HepG2 (cell line): ENCODE measurements around the gene TBL2. TPM values are rescaled to one million over a fixed set of nuclear protein-coding genes. Genes with fewer than 3 reads are reported as not detected.

Source experiments
- AHR ChIP-seq: IDR thresholded peaks from 2 replicates; pipeline ENCODE4 v1.6.1; 2018; ENCODE audit warnings: missing genetic modification reagents, missing compliant biosample characterization
- CENPT ChIP-seq: sonication (generic); formaldehyde crosslinking; IDR thresholded peaks from 2 replicates; pipeline ENCODE4 v1.8.0; 2022; ENCODE audit warnings: low read depth, mild to moderate bottlenecking, moderate library complexity, missing genetic modification reagents
- DNMT1 ChIP-seq: sonication (generic); formaldehyde crosslinking; IDR thresholded peaks from 2 replicates; pipeline ENCODE4 v1.5.1; 2020; ENCODE audit warnings: mild to moderate bottlenecking, missing genetic modification reagents
- FOXM1 ChIP-seq: sonication (generic); formaldehyde crosslinking; IDR thresholded peaks from 2 replicates; pipeline ENCODE4 v1.5.0; 2020; ENCODE audit warnings: missing genetic modification reagents
- FOXP1 ChIP-seq, 2 experiments: fragments of 450-650 bp in 1 of 2; IDR thresholded peaks; 2 replicates each; pipeline ENCODE4 v1.6.1; 2017 to 2018; ENCODE audit warnings: antibody characterized with exemption in 1 of 2
- HIC2 ChIP-seq: sonication (generic); formaldehyde crosslinking; IDR thresholded peaks from 2 replicates; pipeline ENCODE4 v1.9.0; 2022; ENCODE audit warnings: low read depth, missing genetic modification reagents
- HNRNPLL ChIP-seq: fragments of 200-400 bp; formaldehyde crosslinking; IDR thresholded peaks from 2 replicates; pipeline ENCODE4 v1.6.1; 2017; ENCODE audit warnings: mild to moderate bottlenecking, low read depth, low read length; ENCODE audit not compliant: poor library complexity, severe bottlenecking
- IKZF1 ChIP-seq: fragments of 450-650 bp; IDR thresholded peaks from 2 replicates; pipeline ENCODE4 v1.7.1; 2016
- KDM5A ChIP-seq: fragments of 200-600 bp; sonication (generic); IDR thresholded peaks from 2 replicates; pipeline ENCODE4 v1.7.0; 2018; ENCODE audit warnings: antibody characterized with exemption, mild to moderate bottlenecking, low read length, borderline replicate concordance
- PRDM15 ChIP-seq: sonication (generic); formaldehyde crosslinking; IDR thresholded peaks from 2 replicates; pipeline ENCODE4 v1.4.0; 2020; ENCODE audit warnings: missing genetic modification reagents
- ZBTB46 ChIP-seq: sonication (generic); formaldehyde crosslinking; IDR thresholded peaks from 2 replicates; pipeline ENCODE4 v1.4.0; 2020; ENCODE audit warnings: mild to moderate bottlenecking, missing genetic modification reagents, borderline replicate concordance
- ZBTB7A ChIP-seq: sonication (generic); formaldehyde crosslinking; IDR thresholded peaks from 2 replicates; pipeline ENCODE4 v1.8.0; 2022; ENCODE audit warnings: mild to moderate bottlenecking, missing genetic modification reagents
- ZHX1 ChIP-seq: sonication (generic); formaldehyde crosslinking; IDR thresholded peaks from 2 replicates; pipeline ENCODE4 v1.8.1; 2022; ENCODE audit warnings: low read depth, mild to moderate bottlenecking, missing genetic modification reagents
- ZNF251 ChIP-seq: sonication (generic); formaldehyde crosslinking; IDR thresholded peaks from 2 replicates; pipeline ENCODE4 v1.9.0; 2021; ENCODE audit warnings: mild to moderate bottlenecking, missing genetic modification reagents
- ZNF354B ChIP-seq: sonication (generic); formaldehyde crosslinking; IDR thresholded peaks from 2 replicates; pipeline ENCODE4 v1.8.0; 2022; ENCODE audit warnings: mild to moderate bottlenecking, missing genetic modification reagents
- ZNF780A ChIP-seq: sonication (generic); formaldehyde crosslinking; IDR thresholded peaks from 2 replicates; pipeline ENCODE4 v1.8.0; 2022; ENCODE audit warnings: mild to moderate bottlenecking, missing genetic modification reagents, moderate library complexity
- ZNF891 ChIP-seq: sonication (generic); formaldehyde crosslinking; IDR thresholded peaks from 2 replicates; pipeline ENCODE4 v1.5.0; 2020; ENCODE audit warnings: mild to moderate bottlenecking, missing genetic modification reagents
- polyA plus RNA-seq, 8 experiments: library from polyadenylated mRNA; depleted of rRNA in 3 of 8; stranded (reverse) in 7 of 8; unstranded in 1 of 8; fragments of >200 nt; fragmentation: Illumina TruSeq in 4 of 8; extraction: Trizol in 4 of 8; gene quantifications; 2 replicates each; pipeline versions ENCODE4 v1.2.1 to v1.2.3, GENCODE V29; 2011 to 2016; ENCODE audit warnings: low read depth in 4 of 8, missing spikeins in 1 of 8, mixed read lengths in 1 of 8; ENCODE audit not compliant: insufficient read depth in 1 of 8
- total RNA-seq, 5 experiments: library from RNA; depleted of rRNA; stranded (reverse); fragments of >200 nt; fragmentation: Illumina TruSeq; extraction: Trizol; gene quantifications; 2 replicates each; pipeline ENCODE4 v1.2.3, GENCODE V29; 2016; ENCODE audit warnings: low read depth in 1 of 5

Gene TBL2
- total and polyA plus RNA-seq, 2 of the 13 experiments (the other 11 are each of a cell fraction or from before 2014, with no cell fraction given), result 43.4 to 47.2 TPM

- peak; percentile 81; the same call in 1 of the 2 replicates for TF ChIP-seq ZBTB7A
- TF ChIP-seq ZNF251 (CRISPR knock-in tag), result no peak
- no peak for TF ChIP-seq ZNF354B
- TF ChIP-seq ZNF780A (CRISPR knock-in tag), result no peak
- no peak for TF ChIP-seq IKZF1
- no peak for TF ChIP-seq AHR
- TF ChIP-seq DNMT1 (CRISPR knock-in tag), result no peak
- no peak for TF ChIP-seq ZBTB46 (CRISPR knock-in tag)
- no peak for TF ChIP-seq HIC2 (CRISPR knock-in tag)
- TF ChIP-seq HNRNPLL, result peak; percentile 53
- TF ChIP-seq ZNF891, result peak; percentile 47; the same call in 1 of the 2 replicates
- TF ChIP-seq ZHX1, result no peak
- peak; percentile 51; the same call in 1 of the 2 replicates for TF ChIP-seq KDM5A
- TF ChIP-seq PRDM15, result 0 out of 2 replicates have a peak, but pooled peaks have one; percentile 18
- no peak for TF ChIP-seq FOXM1 (CRISPR knock-in tag)
- no peak for TF ChIP-seq CENPT (CRISPR knock-in tag)
- no peak for TF ChIP-seq FOXP1 (IDR thresholded peaks at IDR 0.05)
- no peak for TF ChIP-seq FOXP1 (CRISPR knock-in tag; IDR thresholded peaks at IDR 0.05)
Observed at GRCh38 chr7:73522105-73522872, 56.1 kb downstream of the TBL2 start, which contains the start of gene BAZ1B (continued).
